ENCODE results near the gene PPARG.

- TF ChIP-seq SUZ12 (IDR thresholded peaks at IDR 0.05; ENCODE audit: extremely low read depth, insufficient read depth, insufficient read length) (no peak), YY1 (IDR thresholded peaks at IDR 0.05; ENCODE audit: insufficient read depth, insufficient read length) (no peak)
Observed at GRCh38 chr3:12455740-12456139, 166.9 kb downstream of the PPARG start.
